ENCODE results near the gene TUB. TPM values are rescaled to one million over a fixed set of nuclear protein-coding genes. Genes with fewer than 3 reads are reported as not detected.

Gene TUB
- total RNA-seq, 1 experiment from 2014 or later = 0.39 TPM

DNA sequence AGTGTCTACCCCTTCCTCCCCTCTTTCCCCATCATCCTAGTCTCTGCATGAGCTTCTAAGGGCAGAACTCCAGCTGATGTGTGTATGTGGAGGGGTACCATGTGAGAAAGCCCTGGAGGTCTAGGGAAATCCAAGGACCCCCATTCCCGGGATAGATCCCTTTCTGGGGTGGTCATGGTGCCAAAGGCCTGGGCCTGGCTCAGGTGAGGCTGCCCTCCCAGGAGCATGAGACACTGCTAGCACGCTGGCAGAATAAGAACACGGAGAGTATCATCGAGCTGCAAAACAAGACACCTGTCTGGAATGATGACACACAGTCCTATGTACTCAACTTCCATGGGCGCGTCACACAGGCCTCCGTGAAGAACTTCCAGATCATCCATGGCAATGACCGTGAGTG lies 19.6 kb downstream of the TUB start:
- H3K36me3 ChIP-seq (ENCODE audit: insufficient read depth, low read length, poor library complexity, severe bottlenecking) = no peaks in the 10 kb centered on the region

DNA sequence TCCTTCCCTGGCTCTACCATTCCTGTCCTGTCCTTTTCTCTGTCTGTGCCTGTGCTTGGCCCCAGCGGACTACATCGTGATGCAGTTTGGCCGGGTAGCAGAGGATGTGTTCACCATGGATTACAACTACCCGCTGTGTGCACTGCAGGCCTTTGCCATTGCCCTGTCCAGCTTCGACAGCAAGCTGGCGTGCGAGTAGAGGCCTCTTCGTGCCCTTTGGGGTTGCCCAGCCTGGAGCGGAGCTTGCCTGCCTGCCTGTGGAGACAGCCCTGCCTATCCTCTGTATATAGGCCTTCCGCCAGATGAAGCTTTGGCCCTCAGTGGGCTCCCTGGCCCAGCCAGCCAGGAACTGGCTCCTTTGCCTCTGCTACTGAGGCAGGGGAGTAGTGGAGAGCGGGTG lies 20.4 kb downstream of the TUB start:
- BruUV-seq (replicated peaks) = no TSS peak
- CTCF ChIA-PET = no interaction called here

More for the DNA sequence above, 19.6 kb downstream of the TUB start:
- intact Hi-C loops (cut with micrococcal nuclease; ENCODE audit: unreplicated experiment) = no loop called here
- no TSS peak for BruUV-seq (replicated peaks)
- ChIA-PET POLR2A (ENCODE audit: low non-redundant PET) (no interaction called here), CTCF (interaction anchor here (1.2 to 2.2 kb wide), 3 partner anchors 10 to 94 kb away, joined by 3 to 24 read pairs (median 20); no protein-coding TSS in a partner anchor)
- TF ChIP-seq, protein P1, sequence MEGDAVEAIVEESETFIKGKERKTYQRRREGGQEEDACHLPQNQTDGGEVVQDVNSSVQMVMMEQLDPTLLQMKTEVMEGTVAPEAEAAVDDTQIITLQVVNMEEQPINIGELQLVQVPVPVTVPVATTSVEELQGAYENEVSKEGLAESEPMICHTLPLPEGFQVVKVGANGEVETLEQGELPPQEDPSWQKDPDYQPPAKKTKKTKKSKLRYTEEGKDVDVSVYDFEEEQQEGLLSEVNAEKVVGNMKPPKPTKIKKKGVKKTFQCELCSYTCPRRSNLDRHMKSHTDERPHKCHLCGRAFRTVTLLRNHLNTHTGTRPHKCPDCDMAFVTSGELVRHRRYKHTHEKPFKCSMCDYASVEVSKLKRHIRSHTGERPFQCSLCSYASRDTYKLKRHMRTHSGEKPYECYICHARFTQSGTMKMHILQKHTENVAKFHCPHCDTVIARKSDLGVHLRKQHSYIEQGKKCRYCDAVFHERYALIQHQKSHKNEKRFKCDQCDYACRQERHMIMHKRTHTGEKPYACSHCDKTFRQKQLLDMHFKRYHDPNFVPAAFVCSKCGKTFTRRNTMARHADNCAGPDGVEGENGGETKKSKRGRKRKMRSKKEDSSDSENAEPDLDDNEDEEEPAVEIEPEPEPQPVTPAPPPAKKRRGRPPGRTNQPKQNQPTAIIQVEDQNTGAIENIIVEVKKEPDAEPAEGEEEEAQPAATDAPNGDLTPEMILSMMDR (conservative IDR thresholded peaks at IDR 0.05; ENCODE audit: low read depth, low read length) = no peak
- TF ChIP-seq EZH2 (IDR thresholded peaks at IDR 0.05; ENCODE audit: borderline replicate concordance, low read depth, low read length, poor library complexity, severe bottlenecking) = no peak
- Histone ChIP-seq H3K4me1 (ENCODE audit: insufficient read depth, low read length, poor library complexity, severe bottlenecking) (no peaks in the 10 kb centered on the region), H3K9me3 (ENCODE audit: low read depth, low read length, poor library complexity, severe bottlenecking) (no peaks in the 10 kb centered on the region), H3K4me3 (ENCODE audit: low read depth, low read length, poor library complexity, severe bottlenecking) (no peak overlapping the region), H3K27me3 (replicated peaks; ENCODE audit: insufficient read depth, low read depth, low read length, poor library complexity) (no peaks in the 10 kb centered on the region), H3K27ac (ENCODE audit: low read depth, low read length, poor library complexity, severe bottlenecking) (no peak overlapping the region)
- no peak for DNase-seq (ENCODE audit: low spot score)

DNA sequence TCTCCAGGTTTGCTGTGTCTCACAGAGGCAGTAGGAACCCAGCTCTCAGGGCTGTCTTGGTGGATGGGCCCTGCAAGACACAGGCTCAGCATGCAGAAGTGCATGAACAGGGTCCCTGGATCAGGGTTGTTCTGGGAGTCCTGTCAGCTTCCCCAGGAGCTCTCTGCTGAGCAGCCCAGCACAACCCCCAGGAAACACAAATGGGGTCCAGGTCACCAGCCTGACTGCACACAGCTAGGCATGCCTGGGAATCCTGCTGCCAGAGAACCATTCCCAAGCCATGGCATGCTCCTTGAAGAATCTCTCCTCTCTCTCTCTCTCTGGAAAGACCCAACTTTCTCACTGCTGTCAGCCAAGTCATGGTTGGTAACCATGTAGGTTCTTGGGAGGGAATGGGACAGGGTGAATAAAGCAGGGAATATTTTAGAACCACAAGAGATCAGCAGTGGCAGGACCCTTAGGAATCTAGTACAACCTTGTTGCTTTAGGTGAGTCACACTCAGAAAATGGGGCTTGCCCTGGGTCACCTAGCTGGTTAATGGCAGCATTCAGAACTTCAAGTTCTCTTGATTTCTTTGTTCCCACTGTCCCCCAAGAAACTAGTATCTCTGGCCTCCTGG lies 21.4 kb downstream of the TUB start:
- H3K4me3 ChIP-seq (ENCODE audit: low read depth, low read length, poor library complexity, severe bottlenecking) = no peak overlapping the region
- no peak overlapping the region for H3K27ac ChIP-seq (ENCODE audit: low read depth, low read length, poor library complexity, severe bottlenecking)
- intact Hi-C loops (cut with micrococcal nuclease; ENCODE audit: unreplicated experiment) = no loop called here
- H3K36me3 ChIP-seq (ENCODE audit: insufficient read depth, low read length, poor library complexity, severe bottlenecking) = no peaks in the 10 kb centered on the region
- no peaks in the 10 kb centered on the region for H3K27me3 ChIP-seq (replicated peaks; ENCODE audit: insufficient read depth, low read depth, low read length, poor library complexity)
- POLR2A ChIA-PET (ENCODE audit: low non-redundant PET) = no interaction called here
- BruUV-seq (replicated peaks) = no TSS peak
- no peak for TF ChIP-seq EZH2 (IDR thresholded peaks at IDR 0.05; ENCODE audit: borderline replicate concordance, low read depth, low read length, poor library complexity, severe bottlenecking)
- TF ChIP-seq, protein P1 (conservative IDR thresholded peaks at IDR 0.05; ENCODE audit: low read depth, low read length) = no peak
- H3K9me3 ChIP-seq (ENCODE audit: low read depth, low read length, poor library complexity, severe bottlenecking) = no peaks in the 10 kb centered on the region
- CTCF ChIA-PET = no interaction called here
- H3K4me1 ChIP-seq (ENCODE audit: insufficient read depth, low read length, poor library complexity, severe bottlenecking) = no peaks in the 10 kb centered on the region
- no peak for DNase-seq (ENCODE audit: low spot score)

More for the DNA sequence above, 20.4 kb downstream of the TUB start:
- DNase-seq (ENCODE audit: low spot score) = no peak
- POLR2A ChIA-PET (ENCODE audit: low non-redundant PET) = no interaction called here
- Histone ChIP-seq H3K27me3 (replicated peaks; ENCODE audit: insufficient read depth, low read depth, low read length, poor library complexity) (no peaks in the 10 kb centered on the region), H3K27ac (ENCODE audit: low read depth, low read length, poor library complexity, severe bottlenecking) (no peak overlapping the region), H3K36me3 (ENCODE audit: insufficient read depth, low read length, poor library complexity, severe bottlenecking) (no peaks in the 10 kb centered on the region), H3K9me3 (ENCODE audit: low read depth, low read length, poor library complexity, severe bottlenecking) (no peaks in the 10 kb centered on the region), H3K4me3 (ENCODE audit: low read depth, low read length, poor library complexity, severe bottlenecking) (no peak overlapping the region), H3K4me1 (ENCODE audit: insufficient read depth, low read length, poor library complexity, severe bottlenecking) (no peaks in the 10 kb centered on the region)
- intact Hi-C loops (cut with micrococcal nuclease; ENCODE audit: unreplicated experiment) = no loop called here
- TF ChIP-seq EZH2 (IDR thresholded peaks at IDR 0.05; ENCODE audit: borderline replicate concordance, low read depth, low read length, poor library complexity, severe bottlenecking) = no peak
- TF ChIP-seq, protein P1 (conservative IDR thresholded peaks at IDR 0.05; ENCODE audit: low read depth, low read length) = no peak

Data from A673 (cell line).